ENCODE results near the gene TEX29.

TEX29 gene

GRCh38 chr13:111292710-111293485 lies 27.5 kb upstream of the TEX29 start:
- H3K4me3 ChIP-seq (IDR thresholded peaks at IDR 0.05; ENCODE audit: insufficient read depth, low read depth, low read length), result no peak overlapping the region
- no peaks in the 10 kb centered on the region for H3K79me2 ChIP-seq (ENCODE audit: insufficient read depth, low read depth)
- H4K20me1 ChIP-seq (ENCODE audit: insufficient read depth), result no peaks in the 10 kb centered on the region
- no peak overlapping the region for H3K27ac ChIP-seq
- no peak overlapping the region for H2AFZ ChIP-seq (ENCODE audit: low read depth)
- H3K4me1 ChIP-seq (ENCODE audit: low read depth, poor library complexity, severe bottlenecking), result peaks cover 13% of the 10 kb centered on the region
- no peak overlapping the region for H3K9ac ChIP-seq
- no peak for TF ChIP-seq CTCF (conservative IDR thresholded peaks at IDR 0.05; ENCODE audit: low read depth, low read length)
- H3K4me2 ChIP-seq, result no peak overlapping the region
- no peaks in the 10 kb centered on the region for H3K36me3 ChIP-seq (ENCODE audit: insufficient read depth)
- H3K27me3 ChIP-seq (ENCODE audit: insufficient read depth, low read depth), result no peaks in the 10 kb centered on the region

GRCh38 chr13:111295886-111296285 lies 24.6 kb upstream of the TEX29 start:
- H3K27me3 ChIP-seq (ENCODE audit: insufficient read depth, low read depth), result no peaks in the 10 kb centered on the region
- no peak overlapping the region; the same call in 1 of the 2 replicates for H3K4me2 ChIP-seq
- H3K79me2 ChIP-seq (ENCODE audit: insufficient read depth, low read depth), result no peaks in the 10 kb centered on the region
- H3K9ac ChIP-seq, result no peak overlapping the region
- peaks cover 13% of the 10 kb centered on the region for H3K4me1 ChIP-seq (ENCODE audit: low read depth, poor library complexity, severe bottlenecking)
- no peak overlapping the region for H2AFZ ChIP-seq (ENCODE audit: low read depth)
- H3K36me3 ChIP-seq (ENCODE audit: insufficient read depth), result no peaks in the 10 kb centered on the region
- TF ChIP-seq CTCF (conservative IDR thresholded peaks at IDR 0.05; ENCODE audit: low read depth, low read length), result no peak
- no peak overlapping the region for H3K27ac ChIP-seq
- H4K20me1 ChIP-seq (ENCODE audit: insufficient read depth), result no peaks in the 10 kb centered on the region
- H3K4me3 ChIP-seq (IDR thresholded peaks at IDR 0.05; ENCODE audit: insufficient read depth, low read depth, low read length), result no peak overlapping the region

GRCh38 chr13:111296417-111296816 lies 24.0 kb upstream of the TEX29 start:
- TF ChIP-seq CTCF (conservative IDR thresholded peaks at IDR 0.05; ENCODE audit: low read depth, low read length), result no peak
- H3K4me2 ChIP-seq, result peak overlapping the region; percentile 17; the same call in 1 of the 2 replicates
- no peaks in the 10 kb centered on the region for H3K36me3 ChIP-seq (ENCODE audit: insufficient read depth)
- no peaks in the 10 kb centered on the region for H3K79me2 ChIP-seq (ENCODE audit: insufficient read depth, low read depth)
- no peak overlapping the region for H3K9ac ChIP-seq
- no peaks in the 10 kb centered on the region for H3K27me3 ChIP-seq (ENCODE audit: insufficient read depth, low read depth)
- H2AFZ ChIP-seq (ENCODE audit: low read depth), result no peak overlapping the region
- H3K4me1 ChIP-seq (ENCODE audit: low read depth, poor library complexity, severe bottlenecking), result peaks cover 13% of the 10 kb centered on the region
- no peak overlapping the region for H3K27ac ChIP-seq
- no peaks in the 10 kb centered on the region for H4K20me1 ChIP-seq (ENCODE audit: insufficient read depth)
- H3K4me3 ChIP-seq (IDR thresholded peaks at IDR 0.05; ENCODE audit: insufficient read depth, low read depth, low read length), result no peak overlapping the region

- H3K36me3 ChIP-seq (ENCODE audit: insufficient read depth), result no peaks in the 10 kb centered on the region
- no peak overlapping the region for H3K9ac ChIP-seq
- no peaks in the 10 kb centered on the region for H4K20me1 ChIP-seq (ENCODE audit: insufficient read depth)
- H3K27me3 ChIP-seq (ENCODE audit: insufficient read depth, low read depth), result no peaks in the 10 kb centered on the region
- no peak overlapping the region for H2AFZ ChIP-seq (ENCODE audit: low read depth)
- no peak overlapping the region for H3K4me2 ChIP-seq
- H3K79me2 ChIP-seq (ENCODE audit: insufficient read depth, low read depth), result no peaks in the 10 kb centered on the region
- no peak overlapping the region for H3K27ac ChIP-seq
- H3K4me3 ChIP-seq (IDR thresholded peaks at IDR 0.05; ENCODE audit: insufficient read depth, low read depth, low read length), result no peak overlapping the region
- H3K4me1 ChIP-seq (ENCODE audit: low read depth, poor library complexity, severe bottlenecking), result peaks cover 13% of the 10 kb centered on the region
- TF ChIP-seq CTCF (conservative IDR thresholded peaks at IDR 0.05; ENCODE audit: low read depth, low read length), result no peak
Observed at GRCh38 chr13:111298214-111298975, 22.0 kb upstream of the TEX29 start.

All from KMS-11 (cell line).